Liver (tissue), 9 donors: ENCODE data around the gene CDH13. TPM values are rescaled to one million over a fixed set of nuclear protein-coding genes. Genes with fewer than 3 reads are reported as not detected.

Experiments
- DNase-seq: peaks from one replicate; pipeline ENCODE4 v3.0.0-alpha.2; 2017; ENCODE audit warnings: low spot score
- H3K27ac ChIP-seq, 2 donors: one replicate each; pipeline ENCODE4 v1.7.0; 2013; ENCODE audit warnings: inconsistent platforms in 2 of 2, low read length in 2 of 2, control low read depth in 1 of 2, low read depth in 1 of 2, mild to moderate bottlenecking in 1 of 2
- H3K27me3 ChIP-seq, 4 donors: one replicate each; pipeline versions ENCODE4 v1.6.1 to v1.7.0; 2013; ENCODE audit warnings: low read length in 3 of 4, inconsistent platforms in 1 of 4, mild to moderate bottlenecking in 1 of 4, moderate library complexity in 1 of 4; ENCODE audit not compliant: control insufficient read depth in 4 of 4, insufficient read depth in 4 of 4
- H3K36me3 ChIP-seq, 4 donors: one replicate each; pipeline versions ENCODE4 v1.6.1 to v1.7.0; 2013; ENCODE audit warnings: low read length in 3 of 4, mild to moderate bottlenecking in 3 of 4, low read depth in 1 of 4, moderate library complexity in 1 of 4; ENCODE audit not compliant: control insufficient read depth in 4 of 4, insufficient read depth in 3 of 4
- H3K4me1 ChIP-seq, 4 donors: one replicate each; pipeline versions ENCODE4 v1.6.1 to v1.7.0; 2013; ENCODE audit warnings: low read length in 3 of 4, mild to moderate bottlenecking in 3 of 4, moderate library complexity in 1 of 4; ENCODE audit not compliant: control insufficient read depth in 4 of 4, insufficient read depth in 4 of 4
- H3K4me3 ChIP-seq, 3 donors: one replicate each; pipeline versions ENCODE4 v1.6.1 to v1.7.0; 2013; ENCODE audit warnings: low read length in 3 of 3, control low read depth in 1 of 3, low read depth in 1 of 3, mild to moderate bottlenecking in 1 of 3
- H3K9ac ChIP-seq, 2 donors: one replicate each; pipeline ENCODE4 v1.7.0; 2013; ENCODE audit warnings: low read length in 2 of 2, mild to moderate bottlenecking in 2 of 2, moderate library complexity in 2 of 2, control low read depth in 1 of 2, low read depth in 1 of 2
- H3K9me3 ChIP-seq, 4 donors: one replicate each; pipeline versions ENCODE4 v1.6.1 to v1.7.0; 2013; ENCODE audit warnings: low read length in 3 of 4; ENCODE audit not compliant: control insufficient read depth in 4 of 4
- ATF3 ChIP-seq: IDR thresholded peaks from 2 replicates; pipeline ENCODE4 v1.6.1; 2016; ENCODE audit warnings: antibody characterized with exemption
- CTCF ChIP-seq: fragments of 150-350 bp; IDR thresholded peaks from 2 replicates; pipeline ENCODE4 v1.5.1; 2017; ENCODE audit warnings: improper control_type of control experiment, low read depth, low read length; ENCODE audit not compliant: missing input control
- EGR1 ChIP-seq, 2 donors: IDR thresholded peaks; 2 replicates each; pipeline ENCODE4 v1.6.1; 2016 to 2018; ENCODE audit warnings: antibody characterized with exemption in 2 of 2, low read depth in 2 of 2
- FOXA1 ChIP-seq: IDR thresholded peaks from 2 replicates; pipeline ENCODE4 v1.6.1; 2016; ENCODE audit warnings: antibody characterized with exemption
- FOXA2 ChIP-seq: IDR thresholded peaks from 2 replicates; pipeline ENCODE4 v1.6.1; 2016; ENCODE audit warnings: antibody characterized with exemption
- GABPA ChIP-seq, 2 donors: IDR thresholded peaks in 1 of 2; conservative IDR thresholded peaks in 1 of 2; 2 replicates each; pipeline ENCODE4 v1.6.1; 2016; ENCODE audit warnings: antibody characterized with exemption in 2 of 2, mild to moderate bottlenecking in 1 of 2, moderate library complexity in 1 of 2
- HNF4A ChIP-seq, 2 donors: conservative IDR thresholded peaks; 2 replicates each; pipeline ENCODE4 v1.6.1; 2016; ENCODE audit warnings: antibody characterized with exemption in 2 of 2, mild to moderate bottlenecking in 2 of 2
- HNF4G ChIP-seq: IDR thresholded peaks from 2 replicates; pipeline ENCODE4 v1.6.1; 2016; ENCODE audit warnings: antibody characterized with exemption
- JUND ChIP-seq, 2 donors: IDR thresholded peaks; 2 replicates each; pipeline ENCODE4 v1.6.1; 2016; ENCODE audit warnings: antibody characterized with exemption in 2 of 2
- NR2F2 ChIP-seq: IDR thresholded peaks from 2 replicates; pipeline ENCODE4 v1.6.1; 2016; ENCODE audit warnings: antibody characterized with exemption
- RAD21 ChIP-seq, 2 donors: IDR thresholded peaks; 2 replicates each; pipeline ENCODE4 v1.6.1; 2016; ENCODE audit warnings: antibody characterized with exemption in 2 of 2, mild to moderate bottlenecking in 2 of 2
- REST ChIP-seq: IDR thresholded peaks from 2 replicates; pipeline ENCODE4 v1.6.1; 2016; ENCODE audit warnings: antibody characterized with exemption, mild to moderate bottlenecking
- RXRA ChIP-seq, 2 donors: IDR thresholded peaks; 2 replicates each; pipeline ENCODE4 v1.6.1; 2017 to 2018; ENCODE audit warnings: antibody characterized with exemption in 2 of 2, mild to moderate bottlenecking in 1 of 2
- SP1 ChIP-seq: IDR thresholded peaks from 2 replicates; pipeline ENCODE4 v1.6.1; 2018; ENCODE audit warnings: antibody characterized with exemption, mild to moderate bottlenecking
- TAF1 ChIP-seq: conservative IDR thresholded peaks from 2 replicates; pipeline ENCODE4 v1.6.1; 2016; ENCODE audit warnings: antibody characterized with exemption, mild to moderate bottlenecking
- YY1 ChIP-seq: IDR thresholded peaks from 2 replicates; pipeline ENCODE4 v1.6.1; 2016; ENCODE audit warnings: antibody characterized with exemption, mild to moderate bottlenecking
- ZBTB33 ChIP-seq: IDR thresholded peaks from 2 replicates; pipeline ENCODE4 v1.6.1; 2016; ENCODE audit warnings: antibody characterized with exemption
- WGBS: extraction: QIAGEN DNeasy Blood & Tissue Kit; methylation state at CpG from one replicate; pipeline ENCODE4 v1.1.7; 2013; 5-methylcytosine and 5-hydroxymethylcytosine counted together
- polyA plus RNA-seq, 2 donors: library from polyadenylated mRNA; stranded (reverse) in 1 of 2; unstranded in 1 of 2; fragments of 200-250 nt in 1 of 2; fragments of >200 nt in 1 of 2; fragmentation: Nextera tagmentation in 1 of 2; extraction: Ambion mirVana in 1 of 2; gene quantifications; one replicate each; pipeline versions ENCODE4 v1.2.1 to v1.2.3, GENCODE V29; 2013 to 2015
- total RNA-seq, 2 donors: library from RNA; depleted of rRNA; stranded (reverse); fragments of >200 nt; gene quantifications; one replicate each; pipeline ENCODE4 v1.2.3, GENCODE V29; 2014
- TF ChIP-seq, protein P1 (sequence below): IDR thresholded peaks from 2 replicates; pipeline ENCODE4 v1.6.1; 2016; ENCODE audit warnings: antibody characterized with exemption
- donor health status: healthy.
- donor health status: healthy.
- donor health status: healthy.
- donor health status: healthy.
- donor health status: healthy.

CDH13 gene
- total and polyA plus RNA-seq, 4 donors, result 0.21 to 1.5 (median 0.58) TPM

DNA sequence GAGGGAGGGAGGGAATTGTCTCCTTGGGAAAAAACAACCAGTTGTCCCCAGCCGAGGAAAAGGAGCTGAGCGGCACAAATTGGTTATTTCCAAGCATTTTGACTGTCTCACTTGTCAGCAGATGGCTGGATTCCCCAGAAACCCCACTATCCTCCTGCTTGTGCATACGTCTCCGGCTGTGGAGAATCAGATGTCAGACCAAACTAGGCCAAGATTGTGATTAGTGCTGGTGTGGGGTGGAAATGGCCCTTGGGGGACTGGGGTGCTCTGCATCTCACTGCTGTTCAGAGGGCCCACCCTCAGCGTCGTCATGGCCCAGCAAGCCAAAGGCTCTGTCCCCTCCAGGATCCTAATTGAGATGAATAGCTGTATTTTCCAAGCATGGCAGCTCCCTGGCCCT lies 1049.3 kb downstream of the CDH13 start:
- Histone ChIP-seq H3K27ac (no peak overlapping the region), H3K36me3 (no peaks in the 10 kb centered on the region), H3K9ac (no peak overlapping the region), H3K4me1 (no peaks in the 10 kb centered on the region), H3K9me3 (no peaks in the 10 kb centered on the region), H3K4me3 (no peak overlapping the region), H3K27me3 (no peaks in the 10 kb centered on the region)
- TF ChIP-seq ATF3, result no peak
- no peak for TF ChIP-seq JUND (IDR thresholded peaks at IDR 0.05)
- no peak for TF ChIP-seq CTCF
- TF ChIP-seq, protein P1, sequence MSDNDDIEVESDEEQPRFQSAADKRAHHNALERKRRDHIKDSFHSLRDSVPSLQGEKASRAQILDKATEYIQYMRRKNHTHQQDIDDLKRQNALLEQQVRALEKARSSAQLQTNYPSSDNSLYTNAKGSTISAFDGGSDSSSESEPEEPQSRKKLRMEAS, result no peak
- no peak for TF ChIP-seq RAD21 (IDR thresholded peaks at IDR 0.05)
- no peak for TF ChIP-seq RXRA (IDR thresholded peaks at IDR 0.05)
- no peak for TF ChIP-seq HNF4G
- TF ChIP-seq SP1, result no peak
- TF ChIP-seq FOXA2, result no peak
- WGBS, result 65% methylated on average over 6 of the region's 6 CpGs
- no peak for DNase-seq

- no peaks in the 10 kb centered on the region for H3K27me3 ChIP-seq
- H3K4me3 ChIP-seq, result no peak overlapping the region
- DNase-seq, result no peak
- no peak overlapping the region for H3K27ac ChIP-seq
- no peak overlapping the region for H3K9ac ChIP-seq
- H3K36me3 ChIP-seq, result no peaks in the 10 kb centered on the region
- H3K4me1 ChIP-seq, result no peaks in the 10 kb centered on the region
- TF ChIP-seq HNF4G (no peak), RXRA (IDR thresholded peaks at IDR 0.05) (no peak), SP1 (no peak), YY1 (no peak), ATF3 (no peak), CTCF (no peak), TAF1 (no peak), GABPA (IDR thresholded peaks at IDR 0.05 in 1 of 2, conservative IDR thresholded peaks at IDR 0.05 in 1 of 2) (no peak), NR2F2 (no peak), REST (no peak), FOXA1 (no peak), RAD21 (IDR thresholded peaks at IDR 0.05) (no peak), JUND (IDR thresholded peaks at IDR 0.05) (no peak), ZBTB33 (no peak), HNF4A (conservative IDR thresholded peaks at IDR 0.05) (no peak), FOXA2 (no peak), EGR1 (IDR thresholded peaks at IDR 0.05; ENCODE audit: low read depth in 2 of 2) (no peak)
- TF ChIP-seq, protein P1, result no peak
- WGBS, result 59% methylated on average over 4 of the region's 4 CpGs
- H3K9me3 ChIP-seq, result no peaks in the 10 kb centered on the region
Observed at GRCh38 chr16:83680980-83681379, 1054.2 kb downstream of the CDH13 start.
